ENCODE data around the gene SCN4B.
"Not testable (repeated sequence)": the region's sequence is repeated elsewhere in the genome, so short reads cannot be mapped to it uniquely, and the experiment has no call there.

The SCN4B gene

DNA sequence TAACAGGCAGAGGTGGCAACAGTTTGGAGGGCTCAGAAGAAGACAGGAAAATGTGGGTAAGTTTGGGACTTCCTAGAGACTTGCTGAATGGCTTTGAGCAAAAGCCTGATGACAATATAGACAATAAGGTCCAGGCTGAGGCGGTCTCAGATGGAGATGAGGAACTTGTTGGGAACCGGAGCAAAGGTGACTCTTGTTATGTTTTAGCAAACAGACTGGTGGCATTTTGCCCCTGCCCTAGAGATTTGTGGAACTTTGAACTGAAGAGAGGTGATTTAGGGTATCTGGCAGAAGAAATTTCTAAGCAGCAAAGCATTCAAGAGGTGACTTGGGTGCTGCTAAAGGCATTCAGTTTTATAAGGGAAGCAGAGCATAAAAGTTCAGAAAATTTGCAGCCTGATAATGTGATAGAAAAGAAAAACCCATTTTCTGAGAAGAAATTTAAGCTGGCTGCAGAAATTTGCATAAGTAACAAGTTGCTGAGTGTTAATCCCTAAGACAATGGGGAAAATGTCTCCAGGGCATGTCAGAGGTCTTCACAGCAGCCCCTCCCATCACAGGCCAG, 38.4 kb upstream of the SCN4B start:
- H3K27me3 ChIP-seq (ENCODE audit: control insufficient read depth in 2 of 2, insufficient read depth in 2 of 2, low read length in 2 of 2); H3K36me3 ChIP-seq (ENCODE audit: control insufficient read depth in 2 of 2, insufficient read depth in 2 of 2, low read length in 2 of 2); H3K4me1 ChIP-seq (ENCODE audit: control insufficient read depth in 2 of 2, insufficient read depth in 2 of 2, low read length in 2 of 2); H3K27ac ChIP-seq (ENCODE audit: low read depth in 2 of 2, low read length in 2 of 2); H3K9ac ChIP-seq (ENCODE audit: low read depth in 1 of 2, low read length in 2 of 2); H3K4me3 ChIP-seq (ENCODE audit: low read length in 2 of 2); H3K9me3 ChIP-seq (ENCODE audit: control insufficient read depth in 2 of 2, low read length in 2 of 2): not testable (repeated sequence)

DNA sequence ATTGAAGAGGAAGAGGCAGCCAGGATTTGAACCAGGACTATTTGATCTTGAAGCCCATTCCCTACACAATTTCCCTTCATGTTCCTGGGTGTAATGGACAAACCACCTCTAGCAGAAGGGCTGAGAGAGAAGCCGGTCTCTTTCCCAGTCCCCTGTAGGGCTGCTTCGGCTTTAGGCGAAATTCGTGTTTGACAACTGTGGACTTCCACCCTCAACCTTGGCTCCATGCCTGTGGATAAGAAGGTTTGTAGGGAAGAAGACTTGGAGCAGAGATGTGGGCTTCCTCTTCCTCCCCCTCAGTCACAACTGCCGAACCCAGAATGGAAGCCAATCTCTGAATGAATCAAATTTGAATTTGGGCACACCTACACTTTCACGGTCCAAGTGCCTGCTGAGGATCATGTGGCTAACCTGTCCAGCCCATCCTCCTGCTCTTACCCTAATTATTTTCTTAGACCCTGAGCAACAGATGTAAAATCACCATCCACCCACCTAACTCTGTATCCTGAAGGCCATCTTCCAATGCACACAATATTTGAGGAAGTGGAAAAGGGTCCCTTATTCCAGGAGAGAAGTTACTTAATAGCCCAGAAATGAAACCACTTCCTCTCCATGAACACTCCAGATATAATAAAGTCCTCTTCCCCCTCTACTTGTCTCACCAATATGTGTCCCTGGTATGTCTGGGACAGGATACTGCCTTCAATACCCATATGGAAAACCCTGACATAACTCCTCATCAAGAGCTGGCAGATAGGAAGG, 33.9 kb upstream of the SCN4B start:
- H3K27ac ChIP-seq (ENCODE audit: low read depth in 2 of 2, low read length in 2 of 2), result no peak overlapping the region
- no peak overlapping the region for H3K4me3 ChIP-seq (ENCODE audit: low read length in 2 of 2)
- H3K27me3 ChIP-seq (ENCODE audit: control insufficient read depth in 2 of 2, insufficient read depth in 2 of 2, low read length in 2 of 2), result peaks cover 2 to 3% of the 10 kb centered on the region in 2 donors
- no peaks in the 10 kb centered on the region for H3K9me3 ChIP-seq (ENCODE audit: control insufficient read depth in 2 of 2, low read length in 2 of 2)
- H3K36me3 ChIP-seq (ENCODE audit: control insufficient read depth in 2 of 2, insufficient read depth in 2 of 2, low read length in 2 of 2), result no peaks in the 10 kb centered on the region
- no peak overlapping the region for H3K9ac ChIP-seq (ENCODE audit: low read depth in 1 of 2, low read length in 2 of 2)
- H3K4me1 ChIP-seq (ENCODE audit: control insufficient read depth in 2 of 2, insufficient read depth in 2 of 2, low read length in 2 of 2), result no peaks in the 10 kb centered on the region

- peaks cover 2 to 3% of the 10 kb centered on the region in 2 donors for H3K27me3 ChIP-seq (ENCODE audit: control insufficient read depth in 2 of 2, insufficient read depth in 2 of 2, low read length in 2 of 2)
- no peaks in the 10 kb centered on the region for H3K9me3 ChIP-seq (ENCODE audit: control insufficient read depth in 2 of 2, low read length in 2 of 2)
- no peak overlapping the region for H3K27ac ChIP-seq (ENCODE audit: low read depth in 2 of 2, low read length in 2 of 2)
- H3K4me3 ChIP-seq (ENCODE audit: low read length in 2 of 2), result no peak overlapping the region
- H3K36me3 ChIP-seq (ENCODE audit: control insufficient read depth in 2 of 2, insufficient read depth in 2 of 2, low read length in 2 of 2), result no peaks in the 10 kb centered on the region
- H3K9ac ChIP-seq (ENCODE audit: low read depth in 1 of 2, low read length in 2 of 2), result no peak overlapping the region
- H3K4me1 ChIP-seq (ENCODE audit: control insufficient read depth in 2 of 2, insufficient read depth in 2 of 2, low read length in 2 of 2), result no peaks in the 10 kb centered on the region
Measured at GRCh38 chr11:118184784-118185579, 32.4 kb upstream of the SCN4B start.

GRCh38 chr11:118183691-118184090, 31.1 kb upstream of the SCN4B start:
- not testable (repeated sequence) for H3K4me1 ChIP-seq (ENCODE audit: control insufficient read depth in 2 of 2, insufficient read depth in 2 of 2, low read length in 2 of 2); H3K9ac ChIP-seq (ENCODE audit: low read depth in 1 of 2, low read length in 2 of 2)

GRCh38 chr11:118180300-118180703, 27.7 kb upstream of the SCN4B start:
- no peaks in the 10 kb centered on the region for H3K9me3 ChIP-seq (ENCODE audit: control insufficient read depth in 2 of 2, low read length in 2 of 2)
- H3K27me3 ChIP-seq (ENCODE audit: control insufficient read depth in 2 of 2, insufficient read depth in 2 of 2, low read length in 2 of 2), result peaks cover 3% of the 10 kb centered on the region in 2 donors
- H3K27ac ChIP-seq (ENCODE audit: low read depth in 2 of 2, low read length in 2 of 2), result no peak overlapping the region
- no peak overlapping the region for H3K9ac ChIP-seq (ENCODE audit: low read depth in 1 of 2, low read length in 2 of 2)
- no peaks in the 10 kb centered on the region for H3K36me3 ChIP-seq (ENCODE audit: control insufficient read depth in 2 of 2, insufficient read depth in 2 of 2, low read length in 2 of 2)
- no peaks in the 10 kb centered on the region for H3K4me1 ChIP-seq (ENCODE audit: control insufficient read depth in 2 of 2, insufficient read depth in 2 of 2, low read length in 2 of 2)
- peak overlapping the region in 1 of 2 donors; percentile 9 for H3K4me3 ChIP-seq (ENCODE audit: low read length in 2 of 2)

More at GRCh38 chr11:118183691-118184090, 31.1 kb upstream of the SCN4B start:
- not testable (repeated sequence) for H3K9me3 ChIP-seq (ENCODE audit: control insufficient read depth in 2 of 2, low read length in 2 of 2); H3K4me3 ChIP-seq (ENCODE audit: low read length in 2 of 2); H3K36me3 ChIP-seq (ENCODE audit: control insufficient read depth in 2 of 2, insufficient read depth in 2 of 2, low read length in 2 of 2); H3K27ac ChIP-seq (ENCODE audit: low read depth in 2 of 2, low read length in 2 of 2); H3K27me3 ChIP-seq (ENCODE audit: control insufficient read depth in 2 of 2, insufficient read depth in 2 of 2, low read length in 2 of 2)

DNA sequence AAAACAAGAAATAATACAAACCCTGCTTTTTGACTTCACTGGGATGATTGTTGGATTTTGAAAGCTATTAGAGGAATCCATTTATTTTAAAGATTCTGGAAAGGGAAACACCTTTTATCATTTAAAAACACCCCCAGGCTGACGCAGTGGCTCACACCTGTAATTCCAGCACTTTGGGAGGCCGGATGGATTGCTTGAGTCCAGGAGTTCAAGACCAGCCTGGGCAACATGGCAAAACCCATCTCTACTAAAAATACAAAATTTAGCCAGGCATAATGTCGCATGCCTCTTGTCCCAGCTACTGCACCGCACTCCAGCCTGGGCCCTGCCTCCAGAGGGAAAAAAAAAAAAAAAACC, 24.1 kb upstream of the SCN4B start:
- Histone ChIP-seq H3K9me3 (ENCODE audit: control insufficient read depth in 2 of 2, low read length in 2 of 2) (no peaks in the 10 kb centered on the region), H3K9ac (ENCODE audit: low read depth in 1 of 2, low read length in 2 of 2) (no peak overlapping the region), H3K27ac (ENCODE audit: low read depth in 2 of 2, low read length in 2 of 2) (no peak overlapping the region), H3K36me3 (ENCODE audit: control insufficient read depth in 2 of 2, insufficient read depth in 2 of 2, low read length in 2 of 2) (no peaks in the 10 kb centered on the region), H3K27me3 (ENCODE audit: control insufficient read depth in 2 of 2, insufficient read depth in 2 of 2, low read length in 2 of 2) (peaks cover 1 to 7% of the 10 kb centered on the region in 2 donors), H3K4me1 (ENCODE audit: control insufficient read depth in 2 of 2, insufficient read depth in 2 of 2, low read length in 2 of 2) (peaks cover under 1 to 5% of the 10 kb centered on the region in 2 donors), H3K4me3 (ENCODE audit: low read length in 2 of 2) (no peak overlapping the region)

GRCh38 chr11:118175993-118176777, 23.6 kb upstream of the SCN4B start, which contains the start of gene SCN2B:
SCN2B (minus strand) TSS chr11:118176639; CDS start chr11:118176431, 208 bp downstream.
- H3K36me3 ChIP-seq (ENCODE audit: control insufficient read depth in 2 of 2, insufficient read depth in 2 of 2, low read length in 2 of 2), result no peaks in the 10 kb centered on the region
- H3K9me3 ChIP-seq (ENCODE audit: control insufficient read depth in 2 of 2, low read length in 2 of 2), result no peaks in the 10 kb centered on the region
- no peak within 1 kb of the TSS for H3K9ac ChIP-seq (ENCODE audit: low read depth in 1 of 2, low read length in 2 of 2)
- H3K27me3 ChIP-seq (ENCODE audit: control insufficient read depth in 2 of 2, insufficient read depth in 2 of 2, low read length in 2 of 2), result peaks cover 1 to 9% of the 10 kb centered on the region in 2 donors
- peak within 1 kb of the TSS; percentile 11 to 62 for H3K4me3 ChIP-seq (ENCODE audit: low read length in 2 of 2)
- H3K4me1 ChIP-seq (ENCODE audit: control insufficient read depth in 2 of 2, insufficient read depth in 2 of 2, low read length in 2 of 2), result peaks cover 2 to 10% of the 10 kb centered on the region in 2 donors
- peak within 1 kb of the TSS in 1 of 2 donors; percentile 23 for H3K27ac ChIP-seq (ENCODE audit: low read depth in 2 of 2, low read length in 2 of 2)

- Histone ChIP-seq H3K36me3 (ENCODE audit: control insufficient read depth in 2 of 2, insufficient read depth in 2 of 2, low read length in 2 of 2) (no peaks in the 10 kb centered on the region), H3K9me3 (ENCODE audit: control insufficient read depth in 2 of 2, low read length in 2 of 2) (no peaks in the 10 kb centered on the region), H3K4me3 (ENCODE audit: low read length in 2 of 2) (no peak overlapping the region), H3K27ac (ENCODE audit: low read depth in 2 of 2, low read length in 2 of 2) (no peak overlapping the region), H3K4me1 (ENCODE audit: control insufficient read depth in 2 of 2, insufficient read depth in 2 of 2, low read length in 2 of 2) (peaks cover 2 to 11% of the 10 kb centered on the region in 2 donors), H3K9ac (ENCODE audit: low read depth in 1 of 2, low read length in 2 of 2) (no peak overlapping the region), H3K27me3 (ENCODE audit: control insufficient read depth in 2 of 2, insufficient read depth in 2 of 2, low read length in 2 of 2) (peaks cover 4 to 13% of the 10 kb centered on the region in 2 donors)
Measured at GRCh38 chr11:118175031-118175992, 22.7 kb upstream of the SCN4B start.

GRCh38 chr11:118174006-118174567, 21.5 kb upstream of the SCN4B start:
- Histone ChIP-seq H3K27me3 (ENCODE audit: control insufficient read depth in 2 of 2, insufficient read depth in 2 of 2, low read length in 2 of 2) (peaks cover 7 to 13% of the 10 kb centered on the region in 2 donors), H3K36me3 (ENCODE audit: control insufficient read depth in 2 of 2, insufficient read depth in 2 of 2, low read length in 2 of 2) (no peaks in the 10 kb centered on the region), H3K4me3 (ENCODE audit: low read length in 2 of 2) (no peak overlapping the region), H3K27ac (ENCODE audit: low read depth in 2 of 2, low read length in 2 of 2) (no peak overlapping the region), H3K9ac (ENCODE audit: low read depth in 1 of 2, low read length in 2 of 2) (no peak overlapping the region), H3K4me1 (ENCODE audit: control insufficient read depth in 2 of 2, insufficient read depth in 2 of 2, low read length in 2 of 2) (peaks cover 2 to 11% of the 10 kb centered on the region in 2 donors), H3K9me3 (ENCODE audit: control insufficient read depth in 2 of 2, low read length in 2 of 2) (no peaks in the 10 kb centered on the region)
